ENCODE measurements around the gene ZNF516.

The ZNF516 gene

DNA sequence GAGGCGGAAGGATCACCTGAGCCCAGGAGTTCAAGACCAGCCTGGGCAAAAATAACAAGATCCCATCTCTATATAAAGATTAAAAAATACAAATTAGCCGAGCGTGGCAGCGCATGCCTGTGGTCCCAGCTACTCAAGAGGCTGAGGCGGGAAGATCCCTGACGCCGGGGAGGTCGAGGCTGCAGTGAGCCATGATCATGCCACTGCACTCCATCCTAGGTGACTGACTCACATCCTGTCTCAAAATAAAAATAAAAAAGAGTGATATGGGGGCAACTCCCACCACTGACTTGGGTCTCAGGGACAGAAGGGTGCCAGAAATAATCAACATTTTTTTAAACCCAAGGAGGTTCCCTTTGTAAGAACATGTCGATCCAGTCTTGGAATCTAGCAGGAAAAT, 37.6 kb downstream of the ZNF516 start:
- TF ChIP-seq SIN3A (IDR thresholded peaks at IDR 0.05; ENCODE audit: borderline replicate concordance, insufficient read depth, low read length) (no peak), REST (IDR thresholded peaks at IDR 0.05; ENCODE audit: insufficient read depth in 1 of 2, low read depth in 2 of 2, low read length in 2 of 2) (no peak), FOXP2 (optimal IDR thresholded peaks at IDR 0.05; ENCODE audit: borderline replicate concordance, extremely low read depth, extremely low read length, insufficient read depth) (no peak), POLR2AphosphoS5 (IDR thresholded peaks at IDR 0.05; ENCODE audit: low read depth, low read length) (no peak), TAF1 (IDR thresholded peaks at IDR 0.05; ENCODE audit: borderline replicate concordance, insufficient read depth, low read length) (no peak)

GRCh38 chr18:76456823-76457222, 38.2 kb downstream of the ZNF516 start:
- no peak for TF ChIP-seq FOXP2 (optimal IDR thresholded peaks at IDR 0.05; ENCODE audit: borderline replicate concordance, extremely low read depth, extremely low read length, insufficient read depth)
- no peak for TF ChIP-seq SIN3A (IDR thresholded peaks at IDR 0.05; ENCODE audit: borderline replicate concordance, insufficient read depth, low read length)
- TF ChIP-seq REST (IDR thresholded peaks at IDR 0.05; ENCODE audit: insufficient read depth in 1 of 2, low read depth in 2 of 2, low read length in 2 of 2): no peak
- TF ChIP-seq TAF1 (IDR thresholded peaks at IDR 0.05; ENCODE audit: borderline replicate concordance, insufficient read depth, low read length): no peak
- TF ChIP-seq POLR2AphosphoS5 (IDR thresholded peaks at IDR 0.05; ENCODE audit: low read depth, low read length): no peak

GRCh38 chr18:76456018-76456750, 38.9 kb downstream of the ZNF516 start:
- TF ChIP-seq FOXP2 (optimal IDR thresholded peaks at IDR 0.05; ENCODE audit: borderline replicate concordance, extremely low read depth, extremely low read length, insufficient read depth): no peak
- TF ChIP-seq SIN3A (IDR thresholded peaks at IDR 0.05; ENCODE audit: borderline replicate concordance, insufficient read depth, low read length): no peak
- no peak for TF ChIP-seq POLR2AphosphoS5 (IDR thresholded peaks at IDR 0.05; ENCODE audit: low read depth, low read length)
- no peak for TF ChIP-seq REST (IDR thresholded peaks at IDR 0.05; ENCODE audit: insufficient read depth in 1 of 2, low read depth in 2 of 2, low read length in 2 of 2)
- TF ChIP-seq TAF1 (IDR thresholded peaks at IDR 0.05; ENCODE audit: borderline replicate concordance, insufficient read depth, low read length): no peak

- TF ChIP-seq SIN3A (IDR thresholded peaks at IDR 0.05; ENCODE audit: borderline replicate concordance, insufficient read depth, low read length) (no peak), FOXP2 (optimal IDR thresholded peaks at IDR 0.05; ENCODE audit: borderline replicate concordance, extremely low read depth, extremely low read length, insufficient read depth) (no peak), TAF1 (IDR thresholded peaks at IDR 0.05; ENCODE audit: borderline replicate concordance, insufficient read depth, low read length) (no peak), REST (IDR thresholded peaks at IDR 0.05; ENCODE audit: insufficient read depth in 1 of 2, low read depth in 2 of 2, low read length in 2 of 2) (no peak), POLR2AphosphoS5 (IDR thresholded peaks at IDR 0.05; ENCODE audit: low read depth, low read length) (no peak)
These were observed 39.9 kb downstream of the ZNF516 start for GRCh38 chr18:76455003-76455676.
